Nephron (organoid): ENCODE measurements around the gene FBXO2.

Source experiments
- H3K27ac Mint-ChIP-seq, 3 experiments: 2 replicates each; pipeline ENCODE4 v1.8.0; 2020; ENCODE audit warnings: mixed read lengths in 3 of 3, mild to moderate bottlenecking in 2 of 3, moderate library complexity in 1 of 3
- H3K27me3 Mint-ChIP-seq: 2 replicates; pipeline ENCODE4 v1.8.0; 2021; ENCODE audit warnings: low read depth, mild to moderate bottlenecking, moderate library complexity, mixed read lengths
- H3K36me3 Mint-ChIP-seq: 2 replicates; pipeline ENCODE4 v1.8.0; 2020; ENCODE audit warnings: low read depth, mixed read lengths
- H3K4me1 Mint-ChIP-seq: 2 replicates; pipeline ENCODE4 v1.8.0; 2020; ENCODE audit warnings: mixed read lengths
- H3K4me3 Mint-ChIP-seq, 3 experiments: 2 replicates each; pipeline ENCODE4 v1.8.0; 2020; ENCODE audit warnings: mild to moderate bottlenecking in 3 of 3, mixed read lengths in 3 of 3, moderate library complexity in 2 of 3
- H3K9me3 Mint-ChIP-seq: 2 replicates; pipeline ENCODE4 v1.8.0; 2020; ENCODE audit warnings: mixed read lengths
- TF ChIP-seq, protein P1 (sequence below), 3 experiments: fragments of 200-600 bp; sonication (generic); IDR thresholded peaks; one replicate each; pipeline ENCODE4 v1.5.0; 2021; ENCODE audit warnings: antibody characterized with exemption in 3 of 3; ENCODE audit not compliant: unreplicated experiment in 3 of 3

The FBXO2 gene

DNA sequence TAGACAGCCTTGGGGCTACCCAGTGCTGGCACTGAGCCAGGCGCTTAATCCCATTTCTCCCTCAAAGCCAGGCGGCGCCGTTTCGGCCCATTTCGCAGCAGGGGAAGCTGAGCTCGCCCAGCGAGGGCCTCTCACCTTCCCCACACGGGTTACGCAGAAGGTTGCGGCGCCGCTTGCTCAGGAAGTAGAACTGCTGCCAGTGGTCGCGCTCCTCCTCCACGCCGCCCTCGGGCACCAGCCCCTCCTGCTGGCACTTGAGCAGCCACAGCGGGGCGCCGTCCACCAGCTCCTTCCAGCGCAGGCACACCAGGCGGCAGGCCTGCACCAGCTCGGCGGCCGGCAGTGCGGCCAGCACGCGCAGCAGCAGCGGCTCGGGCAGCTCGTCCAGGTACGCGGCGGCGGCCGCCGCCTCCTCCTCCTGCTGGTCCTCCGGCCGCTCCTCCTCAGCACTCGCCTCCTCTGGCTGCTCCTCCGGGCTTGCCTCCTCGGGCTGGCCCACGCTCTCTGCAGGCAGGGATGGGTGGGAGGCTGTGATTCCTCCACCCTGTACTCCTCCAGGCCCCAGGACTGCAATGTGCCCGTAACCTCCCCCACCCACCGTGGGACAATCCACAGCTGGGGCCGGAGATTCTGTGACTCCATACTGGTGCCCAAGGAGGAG is 3.8 kb downstream of the FBXO2 start:
- Mint-ChIP-seq H3K4me3 (peak overlapping the region; percentile 9 to 39 (median 16)), H3K27me3 (peaks cover 76% of the 10 kb centered on the region), H3K9me3 (no peaks in the 10 kb centered on the region), H3K36me3 (no peaks in the 10 kb centered on the region), H3K4me1 (peaks cover 9% of the 10 kb centered on the region), H3K27ac (no peak overlapping the region)
- TF ChIP-seq, protein P1, sequence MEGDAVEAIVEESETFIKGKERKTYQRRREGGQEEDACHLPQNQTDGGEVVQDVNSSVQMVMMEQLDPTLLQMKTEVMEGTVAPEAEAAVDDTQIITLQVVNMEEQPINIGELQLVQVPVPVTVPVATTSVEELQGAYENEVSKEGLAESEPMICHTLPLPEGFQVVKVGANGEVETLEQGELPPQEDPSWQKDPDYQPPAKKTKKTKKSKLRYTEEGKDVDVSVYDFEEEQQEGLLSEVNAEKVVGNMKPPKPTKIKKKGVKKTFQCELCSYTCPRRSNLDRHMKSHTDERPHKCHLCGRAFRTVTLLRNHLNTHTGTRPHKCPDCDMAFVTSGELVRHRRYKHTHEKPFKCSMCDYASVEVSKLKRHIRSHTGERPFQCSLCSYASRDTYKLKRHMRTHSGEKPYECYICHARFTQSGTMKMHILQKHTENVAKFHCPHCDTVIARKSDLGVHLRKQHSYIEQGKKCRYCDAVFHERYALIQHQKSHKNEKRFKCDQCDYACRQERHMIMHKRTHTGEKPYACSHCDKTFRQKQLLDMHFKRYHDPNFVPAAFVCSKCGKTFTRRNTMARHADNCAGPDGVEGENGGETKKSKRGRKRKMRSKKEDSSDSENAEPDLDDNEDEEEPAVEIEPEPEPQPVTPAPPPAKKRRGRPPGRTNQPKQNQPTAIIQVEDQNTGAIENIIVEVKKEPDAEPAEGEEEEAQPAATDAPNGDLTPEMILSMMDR (IDR thresholded peaks at IDR 0.05; ENCODE audit: unreplicated experiment in 3 of 3), result peak in 2 of 3 experiments; percentile 47 to 66

DNA sequence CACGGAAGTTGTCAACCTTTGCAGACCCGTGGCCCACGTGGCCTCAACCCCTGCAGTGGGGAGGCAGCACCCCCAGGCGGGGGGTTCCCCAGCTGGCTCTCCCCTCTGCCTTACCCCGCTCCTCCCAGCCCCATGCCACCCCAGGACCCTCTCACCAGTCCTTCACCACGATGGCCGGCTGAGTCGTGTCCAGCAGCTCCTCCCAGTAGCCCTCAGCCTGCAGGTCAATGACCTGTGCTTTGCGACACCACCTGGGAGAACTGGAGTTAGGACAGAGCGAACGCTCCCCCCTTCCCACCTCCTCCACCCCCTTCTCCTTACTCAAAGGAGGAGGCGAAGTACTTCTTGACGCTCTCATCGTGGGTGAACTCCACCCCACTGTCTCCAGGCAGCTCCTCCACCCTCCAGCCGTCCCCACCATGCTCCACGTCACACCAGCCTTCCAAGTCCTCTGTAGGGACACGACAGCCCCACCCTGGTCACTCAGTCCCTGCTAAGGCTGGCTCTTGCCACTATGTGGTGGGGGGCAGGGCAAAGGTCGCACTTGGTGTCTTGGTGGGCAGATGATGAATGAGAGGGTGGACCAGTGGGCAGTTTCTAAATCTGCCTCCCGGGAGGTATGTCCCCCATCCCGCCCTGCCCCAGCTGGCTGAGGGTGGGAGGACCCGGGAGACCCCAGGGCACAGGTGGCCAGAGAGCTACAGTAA is 4.5 kb downstream of the FBXO2 start:
- H3K27ac Mint-ChIP-seq, result no peak overlapping the region
- H3K9me3 Mint-ChIP-seq, result no peaks in the 10 kb centered on the region
- no peaks in the 10 kb centered on the region for H3K36me3 Mint-ChIP-seq
- H3K4me3 Mint-ChIP-seq, result no peak overlapping the region
- TF ChIP-seq, protein P1 (IDR thresholded peaks at IDR 0.05; ENCODE audit: unreplicated experiment in 3 of 3), result no peak
- H3K4me1 Mint-ChIP-seq, result peaks cover 9% of the 10 kb centered on the region
- peaks cover 74% of the 10 kb centered on the region for H3K27me3 Mint-ChIP-seq

DNA sequence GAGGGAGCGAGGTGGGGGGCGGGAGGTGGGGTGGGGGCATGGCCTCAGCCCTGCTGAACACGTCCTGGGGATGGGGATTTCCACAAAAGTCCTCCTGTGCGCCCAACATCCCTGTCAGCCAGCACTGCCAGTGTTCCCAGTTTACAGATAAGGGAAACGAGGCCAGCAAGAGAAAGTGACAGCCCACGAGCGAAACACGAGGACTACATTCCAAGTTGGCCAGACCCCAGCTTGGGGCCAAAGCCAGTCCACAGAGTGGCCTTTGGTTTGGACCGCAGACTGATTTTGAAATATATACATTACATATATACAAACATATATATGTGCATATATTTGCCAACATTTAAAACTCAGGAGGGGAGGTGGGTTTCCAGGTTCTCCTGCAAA is 5.0 kb downstream of the FBXO2 start:
- Mint-ChIP-seq H3K9me3 (no peaks in the 10 kb centered on the region), H3K36me3 (no peaks in the 10 kb centered on the region), H3K4me3 (no peak overlapping the region), H3K27me3 (peaks cover 78% of the 10 kb centered on the region), H3K4me1 (peaks cover 9% of the 10 kb centered on the region), H3K27ac (no peak overlapping the region)
- TF ChIP-seq, protein P1 (IDR thresholded peaks at IDR 0.05; ENCODE audit: unreplicated experiment in 3 of 3), result no peak

DNA sequence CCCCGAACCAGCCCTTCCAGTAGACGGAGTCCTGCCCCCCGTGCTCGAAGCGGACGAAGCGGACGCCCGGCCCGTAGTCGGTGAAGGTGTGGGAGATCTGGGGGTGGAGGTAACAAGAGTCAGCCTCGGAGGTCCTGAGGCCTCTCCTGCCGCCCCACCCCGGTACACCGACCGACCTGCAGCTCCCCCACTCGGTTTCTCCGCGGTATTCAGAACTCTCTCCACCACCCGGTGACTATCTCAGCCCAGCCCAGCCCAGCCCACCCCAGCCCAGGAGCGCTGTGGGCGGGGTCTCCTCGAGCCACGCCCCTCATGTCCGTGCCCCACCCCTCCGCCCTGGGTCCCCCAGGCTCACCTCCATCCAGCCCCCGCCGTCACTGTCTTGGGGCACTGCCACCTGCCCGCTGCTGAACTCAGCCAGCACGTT is 5.5 kb downstream of the FBXO2 start:
- H3K4me3 Mint-ChIP-seq, result no peak overlapping the region
- TF ChIP-seq, protein P1 (IDR thresholded peaks at IDR 0.05; ENCODE audit: unreplicated experiment in 3 of 3), result no peak
- no peaks in the 10 kb centered on the region for H3K9me3 Mint-ChIP-seq
- no peak overlapping the region for H3K27ac Mint-ChIP-seq
- H3K4me1 Mint-ChIP-seq, result peaks cover 9% of the 10 kb centered on the region
- peaks cover 79% of the 10 kb centered on the region for H3K27me3 Mint-ChIP-seq
- no peaks in the 10 kb centered on the region for H3K36me3 Mint-ChIP-seq

DNA sequence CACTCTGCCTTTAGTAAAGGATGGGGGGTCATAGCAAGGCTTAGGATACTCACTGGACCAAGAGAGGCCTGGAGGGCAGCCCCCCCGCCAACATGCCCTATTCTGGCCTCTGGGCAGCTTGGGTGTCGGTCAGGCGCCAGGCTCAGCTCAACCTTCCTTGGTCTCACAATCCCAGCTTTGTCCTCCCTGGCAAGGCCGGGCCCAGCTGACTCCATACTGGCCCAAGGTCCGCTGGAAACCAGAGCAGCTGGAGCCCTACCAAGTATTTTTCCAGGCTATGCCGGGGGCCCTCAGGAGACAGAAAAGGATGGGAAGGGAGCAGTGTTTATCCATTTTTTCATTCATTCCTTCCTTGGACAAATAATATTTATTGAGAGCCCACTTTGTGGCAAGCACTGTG is 6.2 kb downstream of the FBXO2 start:
- Mint-ChIP-seq H3K27ac (no peak overlapping the region), H3K36me3 (no peaks in the 10 kb centered on the region), H3K9me3 (no peaks in the 10 kb centered on the region), H3K4me1 (peaks cover 9% of the 10 kb centered on the region), H3K27me3 (peaks cover 84% of the 10 kb centered on the region), H3K4me3 (no peak overlapping the region)
- TF ChIP-seq, protein P1 (IDR thresholded peaks at IDR 0.05; ENCODE audit: unreplicated experiment in 3 of 3), result no peak

DNA sequence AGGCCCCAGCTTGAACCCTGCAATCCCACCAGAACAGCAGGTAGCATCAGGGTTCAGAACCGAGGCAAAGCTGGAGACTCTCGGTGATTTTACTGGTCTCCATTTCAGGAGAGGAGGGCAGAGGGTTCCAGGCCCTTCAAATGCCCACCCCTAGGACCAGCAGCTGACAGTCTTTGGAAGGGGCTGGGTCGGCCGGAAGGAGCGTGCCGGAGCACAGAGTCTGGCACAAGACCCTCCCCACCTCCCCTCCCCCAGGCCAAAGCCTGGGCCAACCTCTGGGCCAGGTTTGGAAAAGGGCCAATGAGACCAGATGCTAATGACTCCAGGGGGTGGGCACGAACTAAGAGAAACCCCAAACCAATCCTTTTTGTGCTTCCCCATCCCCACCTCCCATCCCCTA is 6.9 kb downstream of the FBXO2 start:
- no peaks in the 10 kb centered on the region for H3K36me3 Mint-ChIP-seq
- H3K9me3 Mint-ChIP-seq, result no peaks in the 10 kb centered on the region
- TF ChIP-seq, protein P1 (IDR thresholded peaks at IDR 0.05; ENCODE audit: unreplicated experiment in 3 of 3), result no peak
- no peak overlapping the region for H3K4me3 Mint-ChIP-seq
- H3K27ac Mint-ChIP-seq, result no peak overlapping the region
- peaks cover 9% of the 10 kb centered on the region for H3K4me1 Mint-ChIP-seq
- H3K27me3 Mint-ChIP-seq, result peaks cover 84% of the 10 kb centered on the region
